DMS153 treated with DMSO at 0.1 percent for 48 hours (cell line): ENCODE data around the gene FCGBP.
"Not testable (repeated sequence)": the region's sequence is repeated elsewhere in the genome, so short reads cannot be mapped to it uniquely, and the experiment has no call there.

Experiments used
- DNase-seq: peaks from one replicate; lab custom pipeline; 2025; ENCODE audit not compliant: unreplicated experiment; lab: John Stamatoyannopoulos, UW

The FCGBP gene

GRCh38 chr19:39919976-39920375 is 14.5 kb downstream of the FCGBP start:
- DNase-seq: no peak

DNA sequence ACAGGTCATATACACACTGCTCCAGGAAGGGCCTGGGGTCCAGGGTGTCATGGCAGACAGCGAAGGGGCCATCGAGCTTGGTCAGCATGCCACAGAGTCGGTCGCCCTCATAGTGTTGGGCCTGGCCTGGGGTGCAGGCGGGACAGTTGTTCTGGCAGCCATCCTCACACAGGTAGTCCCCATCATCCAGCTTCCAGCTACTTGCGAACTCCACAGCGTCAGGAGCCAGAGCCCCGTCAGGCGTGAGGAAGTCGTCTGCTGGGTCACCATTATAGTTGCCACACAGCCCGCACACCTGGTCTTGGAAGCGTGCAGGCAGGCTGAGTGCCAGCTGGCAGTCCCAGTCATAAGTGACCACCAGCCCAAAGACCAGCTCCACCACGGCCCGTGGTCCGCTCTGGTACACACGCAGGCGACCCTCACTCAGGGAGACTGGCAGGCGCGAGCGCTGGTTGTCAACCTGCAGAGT is 16.2 kb downstream of the FCGBP start:
- no peak for DNase-seq

- DNase-seq: no peak
Observed at GRCh38 chr19:39917561-39918182, 16.8 kb downstream of the FCGBP start.

DNA sequence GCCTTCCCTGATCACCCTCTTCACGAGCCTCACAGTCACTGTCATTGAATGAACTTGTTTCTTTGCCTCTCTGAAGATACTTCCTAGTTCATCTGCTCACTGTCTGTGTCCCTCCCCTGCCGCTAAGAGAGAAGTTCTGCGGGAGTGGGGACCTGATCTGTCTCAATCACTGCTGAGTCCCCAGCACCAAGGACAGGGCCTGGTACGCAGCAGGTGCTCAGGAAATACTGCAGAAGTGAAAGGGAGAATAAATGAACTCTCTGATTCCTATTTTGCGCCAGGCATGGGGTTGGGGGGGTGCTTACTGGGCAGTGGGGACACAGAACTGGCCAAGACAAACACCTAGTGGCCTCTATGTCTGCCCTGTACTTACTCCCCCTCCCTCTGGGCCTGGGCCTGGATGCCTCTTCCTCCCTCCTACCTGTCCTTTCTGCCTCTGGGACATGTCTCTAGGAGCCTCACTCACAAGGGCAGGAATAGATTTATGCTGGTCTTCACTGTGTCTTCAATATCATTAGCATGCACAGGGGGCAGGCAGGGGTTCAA is 17.5 kb downstream of the FCGBP start:
- DNase-seq: no peak

DNA sequence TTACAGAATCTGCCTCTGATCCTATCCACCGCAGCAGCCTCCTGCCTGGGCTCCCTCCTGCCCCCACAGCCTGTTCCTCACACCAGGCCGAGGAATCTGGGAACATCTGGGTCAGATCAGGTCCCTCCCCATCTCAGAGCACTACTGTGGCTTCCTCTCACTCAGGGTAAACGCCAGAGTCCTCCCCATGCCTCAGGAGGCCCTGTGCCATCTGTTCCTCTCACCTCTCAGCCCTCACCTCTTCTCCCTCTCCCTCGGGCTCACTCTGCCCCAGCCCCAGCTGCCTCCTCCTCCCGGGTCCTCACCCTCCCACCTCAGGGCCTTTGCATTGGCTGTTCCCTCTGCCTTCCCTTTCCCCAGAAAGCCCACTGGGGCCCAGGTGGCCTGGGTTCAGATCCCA is 18.2 kb downstream of the FCGBP start:
- DNase-seq: no peak

- no peak for DNase-seq
Observed at GRCh38 chr19:39915848-39916215, 18.6 kb downstream of the FCGBP start.

- no peak for DNase-seq
Observed at GRCh38 chr19:39915101-39915847, 19.2 kb downstream of the FCGBP start.

DNA sequence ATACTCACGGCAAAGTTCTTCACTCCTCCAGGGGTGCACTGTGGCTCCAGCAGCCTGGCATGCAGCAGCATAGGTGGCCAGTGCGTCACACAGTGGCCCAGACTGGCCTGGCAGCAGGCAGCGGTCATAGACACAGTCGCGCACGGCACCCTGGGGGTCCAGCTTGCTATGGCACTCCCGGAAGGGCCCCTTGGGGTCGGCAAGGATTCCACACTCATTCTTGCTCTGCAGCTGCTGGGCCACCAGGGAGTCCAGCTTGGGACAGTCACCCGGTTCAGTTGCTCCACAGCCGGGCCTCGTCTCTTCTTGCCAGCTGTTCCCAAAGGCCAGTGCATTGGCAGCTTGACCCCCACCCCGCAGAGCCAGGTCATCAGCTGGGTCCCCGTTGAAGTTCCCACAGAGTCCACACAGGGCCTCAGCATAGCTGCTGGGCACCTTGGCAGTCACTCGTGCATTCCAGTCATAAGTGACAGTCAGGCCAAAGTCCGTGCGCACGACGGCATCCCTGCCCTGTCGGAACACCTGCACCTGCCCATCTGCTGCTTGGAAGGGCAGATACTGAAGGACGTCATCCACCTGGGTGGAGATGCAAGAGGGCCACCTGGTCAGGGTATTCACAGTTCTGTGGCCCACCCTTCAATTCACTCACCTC is 20.6 kb downstream of the FCGBP start:
- DNase-seq: no peak

DNA sequence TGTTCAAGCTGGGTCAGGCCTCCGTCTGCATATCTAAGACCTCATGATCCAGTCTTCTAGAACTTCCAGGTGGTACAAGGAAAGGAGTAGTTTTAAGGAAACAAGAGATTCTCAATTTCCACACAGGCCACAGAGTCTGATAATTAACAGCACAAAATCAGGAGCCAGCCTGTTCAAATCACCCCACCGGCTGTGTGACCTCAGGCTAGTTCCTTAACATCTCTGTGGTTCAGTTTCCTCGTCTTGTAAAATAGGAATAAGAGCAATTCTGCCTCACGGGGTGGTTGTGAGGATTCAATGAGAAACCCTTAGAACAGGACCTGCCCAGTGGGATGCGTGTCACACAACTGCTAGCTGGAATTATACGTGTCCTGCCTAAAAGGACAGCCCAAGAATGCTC is 25.6 kb downstream of the FCGBP start:
- DNase-seq: no peak

GRCh38 chr19:39906820-39907611 is 27.4 kb downstream of the FCGBP start:
- no peak for DNase-seq

GRCh38 chr19:39906283-39906682 is 28.2 kb downstream of the FCGBP start:
- no peak for DNase-seq

DNA sequence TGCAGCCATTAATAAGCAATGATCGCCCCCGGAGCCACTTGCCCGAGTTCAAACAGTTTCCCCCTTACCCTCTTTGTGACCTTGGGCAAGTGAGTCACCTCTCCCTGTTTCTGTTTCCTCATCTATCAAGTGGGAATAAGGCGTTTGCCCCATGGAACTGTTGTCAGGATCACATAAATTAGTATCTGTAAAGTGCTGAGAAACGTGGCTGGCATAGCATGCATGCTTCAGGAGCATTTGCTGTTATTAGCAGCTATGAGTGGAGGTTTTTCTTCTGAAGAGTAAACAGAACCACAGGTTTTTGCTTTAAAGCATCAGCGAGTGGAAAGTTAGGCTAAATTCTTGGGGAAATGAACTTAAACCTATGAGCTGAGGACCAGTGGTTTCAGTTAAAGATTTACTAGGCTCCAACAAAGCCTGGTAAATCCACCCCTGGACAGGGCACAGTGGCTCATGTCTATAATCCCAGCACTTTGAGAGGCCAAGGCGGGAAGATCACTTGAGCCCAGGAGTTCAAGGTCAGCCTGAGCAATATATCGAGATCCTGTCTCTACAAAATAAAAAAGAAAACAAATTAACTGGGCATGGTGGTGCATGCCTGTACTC is 30.8 kb downstream of the FCGBP start:
- DNase-seq: not testable (repeated sequence)

DNA sequence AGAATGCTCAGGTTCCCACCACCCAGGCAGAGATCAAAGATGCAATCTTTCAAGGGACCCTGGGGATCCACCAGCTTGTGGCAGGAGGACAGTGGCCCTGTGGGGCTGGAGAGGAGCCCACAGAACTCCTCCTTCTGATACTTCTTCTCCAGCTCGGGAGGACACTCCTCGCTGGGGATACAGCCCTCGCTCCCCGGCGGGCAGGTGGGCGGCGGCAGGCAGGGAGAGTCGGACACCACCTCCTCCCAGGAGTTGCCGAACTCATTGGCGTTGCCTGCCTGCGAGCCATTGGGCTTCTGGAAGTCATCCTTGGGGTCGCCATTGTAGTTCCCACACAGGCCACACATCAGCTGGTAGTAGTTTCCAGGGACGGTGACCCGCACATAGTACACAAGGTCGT is 32.1 kb downstream of the FCGBP start:
- not testable (repeated sequence) for DNase-seq

GRCh38 chr19:39901681-39902080 is 32.8 kb downstream of the FCGBP start:
- not testable (repeated sequence) for DNase-seq

- not testable (repeated sequence) for DNase-seq
Observed at GRCh38 chr19:39898858-39899257, 35.6 kb downstream of the FCGBP start.

- peak; percentile 14 for DNase-seq
Observed at GRCh38 chr19:39897511-39898245, 36.8 kb downstream of the FCGBP start.

DNA sequence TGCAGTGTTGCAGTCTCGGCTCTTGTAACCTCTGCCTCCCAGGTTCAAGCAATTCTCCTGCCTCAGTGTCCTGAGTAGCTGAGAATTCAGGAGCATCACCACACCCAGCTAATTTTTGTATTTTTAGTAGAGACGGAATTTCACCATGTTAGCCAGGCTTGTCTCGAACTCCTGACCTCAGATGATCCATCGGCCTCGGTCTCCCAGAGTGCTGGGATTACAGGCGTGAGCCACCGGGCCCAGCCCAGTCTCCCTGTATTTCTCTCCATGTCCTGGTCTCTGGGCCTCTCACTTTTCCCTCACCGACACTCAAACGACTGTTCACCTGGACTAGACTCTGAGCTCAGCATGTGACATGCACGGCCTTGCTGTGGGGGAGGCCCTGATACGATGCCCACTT is 39.3 kb downstream of the FCGBP start:
- DNase-seq: not testable (repeated sequence)

DNA sequence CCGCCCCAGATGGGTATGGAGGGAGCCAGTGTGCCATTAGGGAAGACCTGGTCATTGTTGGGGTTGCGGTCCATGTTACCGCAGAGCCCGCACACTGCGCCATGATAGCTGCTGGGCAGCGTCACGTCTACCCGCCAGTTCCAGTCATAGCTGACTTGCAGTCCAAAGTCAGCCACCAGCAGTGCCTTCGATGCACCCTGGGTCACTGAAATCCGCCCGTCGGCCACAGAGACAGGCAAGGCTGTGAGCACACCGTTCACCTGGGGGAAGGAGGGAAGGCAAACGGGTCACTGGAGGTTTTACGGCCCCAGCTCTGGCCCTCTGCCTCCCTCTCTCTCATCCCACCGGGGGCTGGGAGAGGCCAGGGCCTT is 40.2 kb downstream of the FCGBP start:
- DNase-seq: not testable (repeated sequence)

GRCh38 chr19:39893366-39894235 is 40.8 kb downstream of the FCGBP start:
- not testable (repeated sequence) for DNase-seq
